Keratinocyte (primary cell): Measurements from ENCODE around the gene EBF4. TPM values are rescaled to one million over a fixed set of nuclear protein-coding genes. Genes with fewer than 3 reads are reported as not detected.

Source experiments
- DNase-seq: peaks from one replicate; pipeline ENCODE4 v3.0.0-alpha.2; 2011; ENCODE audit warnings: low read depth, missing footprints, low spot score
- FAIRE-seq: peaks from 2 replicates; lab custom pipeline; 2011; peaks lifted over from hg19 to GRCh38; lab: Jason Lieb, UNC
- H2AFZ ChIP-seq: 2 replicates; pipeline ENCODE4 v1.6.0; 2012; ENCODE audit warnings: low read length, control low read depth, inconsistent platforms; ENCODE audit not compliant: control insufficient read depth
- H3K27ac ChIP-seq: 2 replicates; pipeline ENCODE4 v1.5.1; 2011; ENCODE audit warnings: low read length; ENCODE audit not compliant: control insufficient read depth, insufficient read depth
- H3K27me3 ChIP-seq: 3 replicates; pipeline ENCODE4 v1.6.0; 2011; ENCODE audit warnings: low read length; ENCODE audit not compliant: control insufficient read depth, insufficient read depth; ENCODE audit errors: extremely low read depth
- H3K36me3 ChIP-seq, 2 experiments: 2 replicates in 1 of 2; 3 replicates in 1 of 2; pipeline ENCODE4 v1.5.1; 2011; ENCODE audit warnings: low read length in 2 of 2, mild to moderate bottlenecking in 1 of 2; ENCODE audit not compliant: control insufficient read depth in 2 of 2, insufficient read depth in 2 of 2; ENCODE audit errors: extremely low read depth in 1 of 2
- H3K4me1 ChIP-seq: 3 replicates; pipeline ENCODE4 v1.5.1; 2011; ENCODE audit warnings: low read length; ENCODE audit not compliant: control insufficient read depth, insufficient read depth; ENCODE audit errors: extremely low read depth
- H3K4me2 ChIP-seq: 3 replicates; pipeline ENCODE4 v1.6.0; 2011; ENCODE audit warnings: low read depth, low read length; ENCODE audit not compliant: control insufficient read depth, insufficient read depth; ENCODE audit errors: extremely low read depth
- H3K4me3 ChIP-seq, 3 experiments: fragments of 200-600 bp in 1 of 3; sonication (generic) in 1 of 3; 2 replicates in 2 of 3; 3 replicates in 1 of 3; pipeline ENCODE4 v1.5.1; 2011 to 2016; ENCODE audit warnings: low read length in 3 of 3, mild to moderate bottlenecking in 3 of 3, control low read depth in 2 of 3, inconsistent platforms in 1 of 3, low read depth in 1 of 3, mixed read lengths in 1 of 3, mixed run types in 1 of 3, moderate library complexity in 1 of 3; ENCODE audit not compliant: control insufficient read depth in 2 of 3, insufficient read depth in 2 of 3; ENCODE audit errors: extremely low read depth in 1 of 3
- H3K79me2 ChIP-seq: 2 replicates; pipeline ENCODE4 v1.6.0; 2012; ENCODE audit warnings: low read length; ENCODE audit not compliant: control insufficient read depth, insufficient read depth
- H3K9ac ChIP-seq: 3 replicates; pipeline ENCODE4 v1.6.0; 2011; ENCODE audit warnings: low read length; ENCODE audit not compliant: control insufficient read depth, insufficient read depth; ENCODE audit errors: extremely low read depth
- H3K9me1 ChIP-seq: 3 replicates; pipeline ENCODE4 v1.6.0; 2011; ENCODE audit warnings: low read length; ENCODE audit not compliant: control insufficient read depth, insufficient read depth; ENCODE audit errors: extremely low read depth
- H3K9me3 ChIP-seq: 2 replicates; pipeline ENCODE4 v1.5.1; 2012; ENCODE audit warnings: low read depth, low read length; ENCODE audit not compliant: control insufficient read depth
- H4K20me1 ChIP-seq: 3 replicates; pipeline ENCODE4 v1.6.0; 2011; ENCODE audit warnings: low read length; ENCODE audit not compliant: control insufficient read depth, insufficient read depth; ENCODE audit errors: extremely low read depth
- EZH2 ChIP-seq: IDR thresholded peaks from one replicate; pipeline ENCODE4 v1.6.1; 2012; ENCODE audit warnings: inconsistent platforms, mild to moderate bottlenecking, low read length, moderate library complexity
- dilution Hi-C: fragments of 300-500 bp; cut with MboI; formaldehyde crosslinking; loops from one replicate; pipeline ENCODE4 v1.7.0; 2020; ENCODE audit warnings: low sequenced_read_pairs; ENCODE audit not compliant: extremely low pct_ligation_motif_present
- polyA plus RNA-seq, 5 experiments: library from polyadenylated mRNA; depleted of rRNA in 3 of 5; stranded (reverse) in 3 of 5; stranded (forward) in 1 of 5; unstranded in 1 of 5; fragments of >200 nt; gene quantifications; 1 replicate in 1 of 5; 2 replicates in 3 of 5; 3 replicates in 1 of 5; pipeline versions ENCODE4 v1.2.1 to v1.2.3, GENCODE V29; 2011 to 2012; ENCODE audit warnings: missing spikeins in 2 of 5, low read depth in 1 of 5, low replicate concordance in 1 of 5
- TF ChIP-seq, protein P1 (sequence below), 3 experiments: IDR thresholded peaks in 1 of 3; conservative IDR thresholded peaks in 1 of 3; optimal IDR thresholded peaks in 1 of 3; 2 replicates in 2 of 3; 3 replicates in 1 of 3; pipeline versions ENCODE3 to v1.5.1; 2011; ENCODE audit warnings: low read length in 3 of 3, mild to moderate bottlenecking in 3 of 3, moderate library complexity in 2 of 3, control low read depth in 1 of 3, inconsistent platforms in 1 of 3; ENCODE audit not compliant: insufficient read depth in 2 of 3; ENCODE audit errors: extremely low read depth in 1 of 3

EBF4 gene
- polyA plus RNA-seq, 1 donor (not counting 4 experiments of a cell fraction or from before 2014, with no cell fraction given) = not detected

- TF ChIP-seq EZH2 = peak; percentile 96
- TF ChIP-seq, protein P1, sequence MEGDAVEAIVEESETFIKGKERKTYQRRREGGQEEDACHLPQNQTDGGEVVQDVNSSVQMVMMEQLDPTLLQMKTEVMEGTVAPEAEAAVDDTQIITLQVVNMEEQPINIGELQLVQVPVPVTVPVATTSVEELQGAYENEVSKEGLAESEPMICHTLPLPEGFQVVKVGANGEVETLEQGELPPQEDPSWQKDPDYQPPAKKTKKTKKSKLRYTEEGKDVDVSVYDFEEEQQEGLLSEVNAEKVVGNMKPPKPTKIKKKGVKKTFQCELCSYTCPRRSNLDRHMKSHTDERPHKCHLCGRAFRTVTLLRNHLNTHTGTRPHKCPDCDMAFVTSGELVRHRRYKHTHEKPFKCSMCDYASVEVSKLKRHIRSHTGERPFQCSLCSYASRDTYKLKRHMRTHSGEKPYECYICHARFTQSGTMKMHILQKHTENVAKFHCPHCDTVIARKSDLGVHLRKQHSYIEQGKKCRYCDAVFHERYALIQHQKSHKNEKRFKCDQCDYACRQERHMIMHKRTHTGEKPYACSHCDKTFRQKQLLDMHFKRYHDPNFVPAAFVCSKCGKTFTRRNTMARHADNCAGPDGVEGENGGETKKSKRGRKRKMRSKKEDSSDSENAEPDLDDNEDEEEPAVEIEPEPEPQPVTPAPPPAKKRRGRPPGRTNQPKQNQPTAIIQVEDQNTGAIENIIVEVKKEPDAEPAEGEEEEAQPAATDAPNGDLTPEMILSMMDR (optimal IDR thresholded peaks at IDR 0.05 in 1 of 3, IDR thresholded peaks at IDR 0.05 in 1 of 3, conservative IDR thresholded peaks at IDR 0.05 in 1 of 3; ENCODE audit: extremely low read depth in 1 of 3, insufficient read depth in 2 of 3, low read length in 3 of 3) = no peak
- Histone ChIP-seq H2AFZ (no peak overlapping the region), H4K20me1 (no peaks in the 10 kb centered on the region), H3K9me3 (no peaks in the 10 kb centered on the region), H3K4me1 (no peaks in the 10 kb centered on the region), H3K79me2 (no peaks in the 10 kb centered on the region), H3K36me3 (no peaks in the 10 kb centered on the region), H3K27ac (no peak overlapping the region), H3K9ac (no peak overlapping the region), H3K9me1 (no peaks in the 10 kb centered on the region), H3K27me3 (peaks cover 79% of the 10 kb centered on the region), H3K4me2 (no peak overlapping the region), H3K4me3 (no peak overlapping the region)
- dilution Hi-C loops = no loop called here
- FAIRE-seq (no peak), DNase-seq (no peak)
Observed at GRCh38 chr20:2749951-2750490, 57.4 kb downstream of the EBF4 start.

- Histone ChIP-seq H4K20me1 (no peaks in the 10 kb centered on the region), H3K9me1 (no peaks in the 10 kb centered on the region), H3K9ac (no peak overlapping the region), H3K4me1 (no peaks in the 10 kb centered on the region), H3K27ac (no peak overlapping the region), H2AFZ (no peak overlapping the region), H3K27me3 (peaks cover 75% of the 10 kb centered on the region), H3K79me2 (no peaks in the 10 kb centered on the region), H3K4me2 (peak overlapping the region; percentile 69), H3K9me3 (no peaks in the 10 kb centered on the region), H3K4me3 (peak overlapping the region in 1 of 3 experiments; percentile 1), H3K36me3 (no peaks in the 10 kb centered on the region)
- DNase-seq = no peak
- dilution Hi-C loops = no loop called here
- TF ChIP-seq EZH2 = peak; percentile 92
- TF ChIP-seq, protein P1 (optimal IDR thresholded peaks at IDR 0.05 in 1 of 3, IDR thresholded peaks at IDR 0.05 in 1 of 3, conservative IDR thresholded peaks at IDR 0.05 in 1 of 3; ENCODE audit: extremely low read depth in 1 of 3, insufficient read depth in 2 of 3, low read length in 3 of 3) = no peak
- FAIRE-seq = no peak
Observed at GRCh38 chr20:2750491-2751251, 58.1 kb downstream of the EBF4 start.
